Measurements from ENCODE around the gene FBXO22. TPM values are rescaled to one million over a fixed set of nuclear protein-coding genes. Genes with fewer than 3 reads are reported as not detected.

FBXO22 gene
- total and polyA plus RNA-seq, 10 of the 15 experiments (the other 5 are each of a cell fraction or from before 2014, with no cell fraction given): 15.2 to 110 (median 42.8) TPM

- TF ChIP-seq PRDM15 (CRISPR knock-in tag; IDR thresholded peaks at IDR 0.05): no peak
- TF ChIP-seq, protein P1, sequence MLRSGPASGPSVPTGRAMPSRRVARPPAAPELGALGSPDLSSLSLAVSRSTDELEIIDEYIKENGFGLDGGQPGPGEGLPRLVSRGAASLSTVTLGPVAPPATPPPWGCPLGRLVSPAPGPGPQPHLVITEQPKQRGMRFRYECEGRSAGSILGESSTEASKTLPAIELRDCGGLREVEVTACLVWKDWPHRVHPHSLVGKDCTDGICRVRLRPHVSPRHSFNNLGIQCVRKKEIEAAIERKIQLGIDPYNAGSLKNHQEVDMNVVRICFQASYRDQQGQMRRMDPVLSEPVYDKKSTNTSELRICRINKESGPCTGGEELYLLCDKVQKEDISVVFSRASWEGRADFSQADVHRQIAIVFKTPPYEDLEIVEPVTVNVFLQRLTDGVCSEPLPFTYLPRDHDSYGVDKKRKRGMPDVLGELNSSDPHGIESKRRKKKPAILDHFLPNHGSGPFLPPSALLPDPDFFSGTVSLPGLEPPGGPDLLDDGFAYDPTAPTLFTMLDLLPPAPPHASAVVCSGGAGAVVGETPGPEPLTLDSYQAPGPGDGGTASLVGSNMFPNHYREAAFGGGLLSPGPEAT (IDR thresholded peaks at IDR 0.05; ENCODE audit: low read depth): no peak
- no peak for TF ChIP-seq SREBF1 (IDR thresholded peaks at IDR 0.05; ENCODE audit: low read length)
- TF ChIP-seq RBBP5 (conservative IDR thresholded peaks at IDR 0.05): no peak
- TF ChIP-seq ATF7 (IDR thresholded peaks at IDR 0.05; ENCODE audit: low read depth): no peak
- no peak for TF ChIP-seq PAX8 (IDR thresholded peaks at IDR 0.05)
- TF ChIP-seq EZH2 (IDR thresholded peaks at IDR 0.05; ENCODE audit: borderline replicate concordance, control insufficient read depth, low read depth, low read length): no peak
Measured at GRCh38 chr15:75989875-75990274, 86.2 kb downstream of the FBXO22 start (continued).

Small RNAs within 50 kb of the gene (small RNA-seq; reads per million reads assigned to genes)
- not detected for gene RN7SL510P

Other genes starting within 250 kb of the FBXO22 start
- gene CSPG4, start 191.0 kb upstream of the FBXO22 start, total RNA-seq (2014; rRNA removed): 1.9 and 2.2 TPM in 2 replicates
- 0.74 and 0.81 TPM in 2 replicates for gene CSPG4, start 191.0 kb upstream of the FBXO22 start, total RNA-seq (2014; rRNA removed; fragmentation: Illumina TruSeq; extraction: Trizol)
- gene CSPG4, start 191.0 kb upstream of the FBXO22 start, total RNA-seq (2021): 2.0 and 2.2 TPM in 2 replicates
- 0.06 and 0.15 TPM in 2 replicates for gene CSPG4, start 191.0 kb upstream of the FBXO22 start, polyA plus RNA-seq (2011; rRNA removed)
- gene CSPG4, start 191.0 kb upstream of the FBXO22 start, polyA plus RNA-seq (2014; fragmentation: Illumina TruSeq; extraction: Trizol): 0.10 and 0.25 TPM in 2 replicates
- under 1 TPM; 0.02 to 0.03 TPM for gene CSPG4, start 191.0 kb upstream of the FBXO22 start, polyA plus RNA-seq (2014; fragmentation: Nextera tagmentation; extraction: Ambion mirVana)
- 0.96 and 1.3 TPM in 2 replicates for gene CSPG4, start 191.0 kb upstream of the FBXO22 start, polyA plus RNA-seq (2014; rRNA removed)
- under 1 TPM; 0.72 to 0.95 TPM for gene CSPG4, start 191.0 kb upstream of the FBXO22 start, polyA plus RNA-seq (2016; fragmentation: Nextera tagmentation; extraction: Ambion mirVana)
- 19.8 and 21.8 TPM in 2 replicates for gene UBE2Q2, start 60.4 kb upstream of the FBXO22 start, total RNA-seq (2014; rRNA removed)
- gene UBE2Q2, start 60.4 kb upstream of the FBXO22 start, total RNA-seq (2014; rRNA removed; fragmentation: Illumina TruSeq; extraction: Trizol): 28.9 and 31.9 TPM in 2 replicates
- gene UBE2Q2, start 60.4 kb upstream of the FBXO22 start, total RNA-seq (2021): 22.0 and 22.7 TPM in 2 replicates
- gene UBE2Q2, start 60.4 kb upstream of the FBXO22 start, polyA plus RNA-seq (2011; rRNA removed): 23.2 and 30.6 TPM in 2 replicates
- gene UBE2Q2, start 60.4 kb upstream of the FBXO22 start, polyA plus RNA-seq (2014; fragmentation: Illumina TruSeq; extraction: Trizol): 24.8 and 33.0 TPM in 2 replicates
- gene UBE2Q2, start 60.4 kb upstream of the FBXO22 start, polyA plus RNA-seq (2014; fragmentation: Nextera tagmentation; extraction: Ambion mirVana): 10 to 100 TPM; 11.1 to 13.0 TPM
- gene UBE2Q2, start 60.4 kb upstream of the FBXO22 start, polyA plus RNA-seq (2014; rRNA removed): 14.3 and 18.4 TPM in 2 replicates
- 10 to 100 TPM; 21.1 to 28.8 TPM for gene UBE2Q2, start 60.4 kb upstream of the FBXO22 start, polyA plus RNA-seq (2016; fragmentation: Nextera tagmentation; extraction: Ambion mirVana)
- 3.6 and 4.6 TPM in 2 replicates for gene NRG4, start 108.5 kb downstream of the FBXO22 start, total RNA-seq (2014; rRNA removed)
- 6.4 and 7.1 TPM in 2 replicates for gene NRG4, start 108.5 kb downstream of the FBXO22 start, total RNA-seq (2014; rRNA removed; fragmentation: Illumina TruSeq; extraction: Trizol)
- gene NRG4, start 108.5 kb downstream of the FBXO22 start, total RNA-seq (2021): 2.9 and 5.7 TPM in 2 replicates
- gene NRG4, start 108.5 kb downstream of the FBXO22 start, polyA plus RNA-seq (2011; rRNA removed): 5.4 and 8.5 TPM in 2 replicates
- 6.0 and 9.4 TPM in 2 replicates for gene NRG4, start 108.5 kb downstream of the FBXO22 start, polyA plus RNA-seq (2014; fragmentation: Illumina TruSeq; extraction: Trizol)
- gene NRG4, start 108.5 kb downstream of the FBXO22 start, polyA plus RNA-seq (2014; fragmentation: Nextera tagmentation; extraction: Ambion mirVana): 1 to 10 TPM; 7.7 to 8.3 TPM
- 5.2 and 6.5 TPM in 2 replicates for gene NRG4, start 108.5 kb downstream of the FBXO22 start, polyA plus RNA-seq (2014; rRNA removed)
- gene NRG4, start 108.5 kb downstream of the FBXO22 start, polyA plus RNA-seq (2016; fragmentation: Nextera tagmentation; extraction: Ambion mirVana): 1 to 10 TPM in 1 of 2 experiments, under 1 TPM in 1; 0.76 to 1.7 TPM
- gene TMEM266, start 156.1 kb downstream of the FBXO22 start, total RNA-seq (2014; rRNA removed): 0.45 and 0.87 TPM in 2 replicates
- 0.36 and 0.41 TPM in 2 replicates for gene TMEM266, start 156.1 kb downstream of the FBXO22 start, total RNA-seq (2014; rRNA removed; fragmentation: Illumina TruSeq; extraction: Trizol)
- 0.44 and 0.66 TPM in 2 replicates for gene TMEM266, start 156.1 kb downstream of the FBXO22 start, total RNA-seq (2021)
- gene TMEM266, start 156.1 kb downstream of the FBXO22 start, polyA plus RNA-seq (2011; rRNA removed): 0.53 and 0.62 TPM in 2 replicates
- 0.22 TPM in 1 of 2 replicates, not detected in the other for gene TMEM266, start 156.1 kb downstream of the FBXO22 start, polyA plus RNA-seq (2014; fragmentation: Illumina TruSeq; extraction: Trizol)
- under 1 TPM; 0.11 to 0.21 TPM for gene TMEM266, start 156.1 kb downstream of the FBXO22 start, polyA plus RNA-seq (2014; fragmentation: Nextera tagmentation; extraction: Ambion mirVana)
- gene TMEM266, start 156.1 kb downstream of the FBXO22 start, polyA plus RNA-seq (2014; rRNA removed): 0.70 TPM in 2 replicates
- gene TMEM266, start 156.1 kb downstream of the FBXO22 start, polyA plus RNA-seq (2016; fragmentation: Nextera tagmentation; extraction: Ambion mirVana): under 1 TPM; 0.15 to 0.43 TPM